HG03558 (cell line): Measurements from ENCODE around the gene SPIN1.

Experiments used
- ATAC-seq: cut with Tn5 transposase; IDR thresholded peaks from one replicate; pipeline ENCODE4 v1.9.1; 2021; ENCODE audit warnings: moderate number of reproducible peaks; ENCODE audit not compliant: unreplicated experiment; ENCODE audit errors: extremely low read depth

The SPIN1 gene

DNA sequence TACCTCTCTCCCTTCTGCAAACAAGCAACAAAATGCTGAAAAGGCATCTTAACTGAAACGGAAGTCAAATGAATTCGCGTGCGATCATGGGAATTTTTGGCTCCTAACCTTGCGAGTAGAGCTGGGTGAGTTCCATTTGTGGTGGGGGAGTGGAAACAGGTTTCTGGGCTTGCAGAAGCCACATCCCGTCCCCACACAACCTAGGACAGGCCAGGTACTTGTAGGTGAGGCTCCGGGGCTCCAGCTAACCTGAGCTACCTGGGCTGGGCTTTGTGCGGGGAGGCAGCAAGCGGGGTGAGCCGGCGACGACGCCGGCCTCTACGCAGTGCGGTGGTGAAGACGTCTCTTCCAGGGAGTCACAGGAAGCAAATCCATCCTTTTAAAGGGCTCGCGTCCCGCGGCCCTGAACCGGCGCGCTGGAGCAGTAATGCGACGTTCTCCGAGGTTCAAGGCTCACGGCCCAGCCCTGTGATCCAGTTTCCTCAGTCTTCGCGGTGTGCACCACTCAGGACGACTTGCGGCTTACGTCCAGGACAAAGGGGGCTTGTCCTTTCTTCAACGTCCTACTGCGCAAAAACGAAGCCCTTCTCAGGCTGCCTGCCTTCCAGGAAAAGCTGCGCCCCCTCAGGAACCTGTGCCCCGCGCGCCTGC, 567 bp upstream of the SPIN1 start:
- ATAC-seq = no peak

- ATAC-seq = peak; percentile 9
Observed at GRCh38 chr9:88388886-88389605, 802 bp downstream of the SPIN1 start.

GRCh38 chr9:88390371-88390990, 2.2 kb downstream of the SPIN1 start:
- no peak for ATAC-seq

GRCh38 chr9:88391236-88391635, 3.0 kb downstream of the SPIN1 start:
- no peak for ATAC-seq

DNA sequence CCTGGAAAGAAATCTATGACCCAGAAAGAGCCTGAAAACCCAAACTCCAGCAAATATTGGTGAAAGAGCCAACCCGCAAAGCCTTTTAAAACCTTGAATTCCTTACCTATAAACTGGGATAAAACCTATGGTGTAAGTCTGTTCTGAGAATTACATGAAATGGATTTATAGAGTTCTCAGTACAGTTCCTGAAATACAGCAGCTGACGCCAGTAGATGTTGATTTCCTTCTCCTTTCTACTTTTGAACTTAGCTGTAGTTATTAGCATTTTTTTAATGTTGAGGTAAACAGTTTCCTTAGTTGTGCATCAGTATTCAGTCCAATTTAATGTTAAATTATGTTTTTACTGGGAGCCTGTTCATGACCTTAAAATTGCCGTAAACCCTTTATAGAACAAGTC, 3.7 kb downstream of the SPIN1 start:
- ATAC-seq = no peak

DNA sequence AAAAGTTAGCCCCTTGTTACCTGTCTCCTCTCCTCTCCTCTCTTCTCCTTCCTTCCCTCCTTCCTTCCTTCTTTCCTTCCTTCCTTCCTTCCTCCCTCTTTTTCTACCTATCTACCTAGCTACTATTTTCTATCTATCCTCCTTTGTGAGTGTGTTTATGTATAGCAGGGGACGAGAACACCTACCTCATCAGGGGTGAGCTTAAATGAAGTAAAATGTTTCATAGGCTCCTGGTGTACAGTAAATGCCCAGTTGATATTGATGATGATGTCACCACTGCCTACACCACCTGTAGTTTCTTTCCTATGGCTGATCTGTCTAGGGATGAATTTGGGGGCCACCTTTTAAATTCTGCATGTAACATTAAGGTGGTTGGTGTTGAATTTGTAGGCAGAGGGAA, 4.3 kb downstream of the SPIN1 start:
- ATAC-seq = no peak

GRCh38 chr9:88396836-88397577, 8.8 kb downstream of the SPIN1 start:
- ATAC-seq = no peak

DNA sequence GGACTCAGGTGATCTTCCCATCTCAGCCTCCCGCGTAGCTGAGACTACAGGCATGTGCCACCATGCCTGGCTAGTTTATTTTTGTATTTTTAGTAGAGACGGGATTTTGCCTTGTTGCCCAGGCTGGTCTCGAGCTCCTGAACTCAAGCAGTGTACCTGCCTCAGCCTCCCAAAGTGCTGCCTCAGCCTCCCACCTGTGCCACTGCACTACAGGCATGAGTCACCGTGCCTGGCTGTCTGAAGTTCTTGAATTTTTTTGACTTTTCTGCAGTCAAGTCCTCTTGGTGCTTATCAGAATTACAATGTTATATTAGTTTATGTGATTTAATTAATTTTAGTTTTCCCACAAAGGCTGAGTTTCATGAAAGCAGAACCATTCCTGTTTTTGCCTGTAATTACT, 9.8 kb downstream of the SPIN1 start:
- ATAC-seq = no peak

DNA sequence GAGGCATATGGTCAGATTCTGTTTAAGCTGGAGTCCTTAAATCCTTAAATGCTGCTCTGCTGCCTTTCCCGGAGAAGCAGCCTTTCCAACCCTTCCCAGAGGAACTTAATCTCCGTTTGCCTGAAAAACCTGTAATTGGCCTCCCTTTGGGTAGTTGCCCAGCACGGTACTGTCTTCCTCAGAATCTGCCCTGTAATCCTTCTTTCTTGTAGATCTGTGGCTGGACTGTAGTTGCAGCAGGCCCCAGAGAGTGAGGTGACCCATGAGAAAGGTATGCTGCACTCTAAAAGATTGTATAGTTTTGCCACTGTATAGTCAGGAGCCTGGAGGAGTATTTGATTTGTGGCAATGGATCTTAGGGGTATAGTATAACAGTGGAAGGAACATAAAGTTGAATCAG, 11.7 kb downstream of the SPIN1 start:
- no peak for ATAC-seq

- no peak for ATAC-seq
Observed at GRCh38 chr9:88403340-88403739, 15.1 kb downstream of the SPIN1 start.

DNA sequence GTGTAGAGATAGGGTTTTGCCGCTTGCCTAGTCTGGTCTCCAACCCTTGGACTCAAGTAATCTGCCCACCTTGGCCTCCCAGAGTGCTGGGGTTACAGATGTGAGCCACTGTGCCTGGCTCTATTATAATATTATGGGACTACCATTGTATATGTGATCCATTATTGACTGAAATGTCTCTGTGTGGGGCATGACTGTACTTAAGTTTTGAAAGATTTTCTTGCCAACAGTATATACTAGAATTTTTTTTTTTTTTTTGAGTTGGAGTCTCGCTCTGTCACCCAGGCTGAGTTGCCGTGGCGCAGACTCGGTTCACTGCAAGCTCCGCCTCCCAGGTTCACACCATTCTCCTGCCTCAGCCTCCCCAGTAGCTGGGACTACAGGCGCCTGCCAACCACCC, 17.8 kb downstream of the SPIN1 start:
- no peak for ATAC-seq

DNA sequence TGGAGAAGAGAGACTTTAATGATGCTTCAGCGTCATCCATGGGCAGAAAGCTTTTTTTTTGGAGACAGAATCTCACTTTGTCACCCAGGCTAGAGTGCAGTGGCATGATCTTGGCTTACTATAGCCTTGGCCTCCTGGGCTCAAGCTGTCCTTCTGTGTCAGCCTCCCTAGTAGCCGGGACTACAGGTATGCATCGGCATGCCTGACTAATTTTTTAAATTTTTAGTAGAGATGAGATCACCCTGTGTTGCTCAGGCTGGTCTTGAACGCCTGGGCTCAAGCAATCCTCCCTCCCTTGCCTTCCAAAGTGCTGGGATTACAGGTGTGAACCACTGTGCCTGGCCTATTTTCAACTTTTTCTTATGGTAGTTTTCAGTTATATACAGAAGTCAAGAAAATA, 23.2 kb downstream of the SPIN1 start:
- ATAC-seq = no peak

DNA sequence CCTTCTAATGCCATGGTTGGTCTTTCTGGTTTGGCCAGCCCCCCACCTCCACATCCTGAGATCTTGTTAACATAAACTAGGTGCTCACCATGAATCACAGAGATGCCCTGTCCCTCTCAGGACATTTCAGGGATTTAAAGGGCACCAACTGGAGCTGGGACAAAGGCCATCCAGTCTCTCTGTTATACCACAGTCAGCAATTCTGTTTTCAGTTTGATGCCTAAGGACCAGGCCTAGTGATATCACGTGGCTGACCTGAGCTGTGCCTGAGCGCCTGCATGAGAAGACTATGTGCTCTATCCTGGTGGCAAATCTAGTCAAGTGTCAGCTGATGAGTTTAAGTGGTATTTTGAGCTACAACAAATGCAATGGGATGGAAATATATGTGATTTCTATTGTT, 26.1 kb downstream of the SPIN1 start:
- ATAC-seq = no peak

GRCh38 chr9:88418025-88418424, 29.8 kb downstream of the SPIN1 start:
- ATAC-seq = no peak

- ATAC-seq = no peak
Observed at GRCh38 chr9:88418715-88419540, 30.7 kb downstream of the SPIN1 start.

DNA sequence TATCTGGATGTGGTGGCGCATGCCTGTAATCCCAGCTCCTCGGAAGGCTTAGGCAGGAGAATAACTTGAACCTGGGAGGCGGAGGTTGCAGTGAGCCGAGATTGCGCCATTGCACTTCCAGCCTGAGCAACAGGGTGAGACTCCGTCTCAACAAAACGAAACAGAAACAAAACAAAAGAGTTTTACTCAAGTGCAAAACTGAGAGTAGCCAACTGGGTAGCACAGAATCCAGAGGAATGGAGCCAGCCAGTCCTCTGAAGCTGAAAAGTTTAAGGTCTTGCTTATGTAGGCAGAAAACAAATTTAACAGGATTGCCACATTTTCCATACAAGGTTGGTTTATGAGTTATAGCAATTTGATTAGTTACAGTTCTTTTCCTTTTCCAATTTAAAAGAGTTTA, 32.0 kb downstream of the SPIN1 start:
- no peak for ATAC-seq

DNA sequence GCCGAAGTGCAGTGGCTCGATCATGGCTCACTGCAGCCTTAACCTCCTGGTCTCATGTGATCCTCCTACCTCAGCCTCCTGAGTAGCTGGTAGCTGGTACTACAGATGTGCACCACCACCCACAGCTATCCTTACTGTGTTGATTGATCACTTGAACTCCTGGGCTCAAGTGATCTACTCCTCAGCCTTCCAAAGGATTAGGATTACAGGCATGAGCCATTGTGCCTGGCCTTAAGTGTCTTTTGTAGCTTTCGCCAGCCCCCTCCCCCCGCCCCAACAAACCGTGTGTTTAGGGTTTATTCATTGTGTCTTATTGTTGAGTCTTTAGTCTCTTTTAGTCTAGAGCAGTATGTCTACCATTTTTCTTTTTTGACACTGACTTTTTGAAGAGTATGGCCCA, 33.1 kb downstream of the SPIN1 start:
- ATAC-seq = no peak

DNA sequence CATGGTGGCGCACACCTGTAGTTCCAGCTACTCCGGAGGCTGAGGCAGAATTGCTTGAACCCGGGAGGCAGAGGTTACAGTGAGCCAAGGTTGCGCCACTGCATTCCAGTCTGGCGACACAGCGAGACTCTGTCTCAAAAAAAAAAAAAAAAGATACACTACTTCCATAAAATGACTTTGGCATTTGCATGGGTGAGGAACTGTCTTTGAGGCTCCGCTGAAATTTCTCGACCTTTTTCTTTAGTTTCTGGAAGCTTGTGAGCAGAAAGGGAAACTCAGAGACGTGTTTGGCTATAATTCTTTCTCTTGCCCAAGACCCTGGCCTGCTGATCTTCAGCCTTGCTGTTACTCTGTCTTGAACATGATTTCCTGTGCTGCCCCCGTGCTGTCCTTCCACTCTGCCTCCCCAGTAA, 37.3 kb downstream of the SPIN1 start:
- no peak for ATAC-seq

DNA sequence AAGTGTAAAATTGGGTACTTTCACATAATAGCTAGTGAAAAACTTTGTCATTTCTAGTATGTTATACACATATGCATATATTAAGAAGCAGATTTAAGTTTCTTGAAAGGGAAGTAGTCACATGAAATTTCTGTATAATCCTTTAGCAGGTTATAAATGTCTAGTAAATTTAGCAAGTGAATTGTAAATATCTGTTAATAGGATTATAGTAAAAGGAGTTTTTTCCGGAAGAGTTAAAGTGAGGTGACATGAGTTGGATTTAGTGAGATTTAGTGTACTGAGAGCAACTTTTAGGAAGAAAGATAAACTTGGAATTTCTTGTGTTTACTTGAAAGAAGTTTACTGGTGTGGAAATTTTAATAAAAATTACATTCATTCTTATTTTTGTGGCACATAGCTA, 38.4 kb downstream of the SPIN1 start:
- no peak for ATAC-seq
